Mesenchymal stem cell (in vitro differentiated cells and primary cell): Measurements from ENCODE around the gene CAPN3.
"Not testable (repeated sequence)": the region's sequence is repeated elsewhere in the genome, so short reads cannot be mapped to it uniquely, and the experiment has no call there.

Experiments used
- DNase-seq: peaks from one replicate; pipeline ENCODE4 v3.0.0-alpha.2; 2013
- H2AFZ ChIP-seq: one replicate; pipeline ENCODE4 v1.6.1; 2013; ENCODE audit warnings: low read depth, mild to moderate bottlenecking, control low read depth, inconsistent platforms, low read length, moderate library complexity
- H2AK5ac ChIP-seq: 2 replicates; pipeline ENCODE4 v1.6.1; 2013; ENCODE audit warnings: low read length, moderate library complexity, mild to moderate bottlenecking, inconsistent platforms; ENCODE audit not compliant: severe bottlenecking
- H2BK120ac ChIP-seq: one replicate; pipeline ENCODE4 v1.6.1; 2013; ENCODE audit warnings: low read depth, mild to moderate bottlenecking, inconsistent platforms, low read length, moderate library complexity
- H2BK12ac ChIP-seq, 2 experiments: one replicate each; pipeline ENCODE4 v1.6.1; 2013; ENCODE audit warnings: inconsistent platforms in 2 of 2, low read length in 2 of 2, mild to moderate bottlenecking in 2 of 2, moderate library complexity in 2 of 2, control low read depth in 1 of 2
- H2BK15ac ChIP-seq: one replicate; pipeline ENCODE4 v1.6.1; 2013; ENCODE audit warnings: mild to moderate bottlenecking, low read depth, inconsistent platforms; ENCODE audit not compliant: poor library complexity, severe bottlenecking
- H2BK5ac ChIP-seq: 2 replicates; pipeline ENCODE4 v1.6.1; 2013; ENCODE audit warnings: low read depth, mild to moderate bottlenecking, low read length, control low read depth, inconsistent platforms; ENCODE audit not compliant: poor library complexity, severe bottlenecking
- H3K14ac ChIP-seq, 2 experiments: one replicate each; pipeline ENCODE4 v1.6.1; 2013; ENCODE audit warnings: inconsistent platforms in 2 of 2, low read length in 2 of 2, control low read depth in 1 of 2, mild to moderate bottlenecking in 1 of 2, moderate library complexity in 1 of 2
- H3K18ac ChIP-seq, 2 experiments: one replicate each; pipeline ENCODE4 v1.6.1; 2013; ENCODE audit warnings: inconsistent platforms in 2 of 2, low read length in 2 of 2, control low read depth in 1 of 2, low read depth in 1 of 2, mild to moderate bottlenecking in 1 of 2
- H3K23ac ChIP-seq, 2 experiments: one replicate each; pipeline ENCODE4 v1.6.1; 2013; ENCODE audit warnings: inconsistent platforms in 2 of 2, low read length in 2 of 2, mild to moderate bottlenecking in 2 of 2, moderate library complexity in 2 of 2, control low read depth in 1 of 2
- H3K27ac ChIP-seq: 2 replicates; pipeline ENCODE4 v1.5.1; 2013; ENCODE audit warnings: mild to moderate bottlenecking, moderate library complexity, low read length, control low read depth, inconsistent platforms; ENCODE audit not compliant: poor library complexity, severe bottlenecking
- H3K27me3 ChIP-seq, 2 experiments: 2 replicates each; pipeline versions ENCODE4 v1.6.1 to v1.7.0; 2013; ENCODE audit warnings: low read length in 2 of 2, mild to moderate bottlenecking in 2 of 2, moderate library complexity in 2 of 2, control low read depth in 1 of 2, inconsistent platforms in 1 of 2; ENCODE audit not compliant: control insufficient read depth in 1 of 2, insufficient read depth in 1 of 2
- H3K36me3 ChIP-seq, 2 experiments: 2 replicates each; pipeline versions ENCODE4 v1.6.1 to v1.7.0; 2013; ENCODE audit warnings: low read length in 2 of 2, control low read depth in 1 of 2, inconsistent platforms in 1 of 2, low read depth in 1 of 2, mild to moderate bottlenecking in 1 of 2; ENCODE audit not compliant: insufficient read depth in 2 of 2, control insufficient read depth in 1 of 2
- H3K4ac ChIP-seq, 2 experiments: one replicate each; pipeline ENCODE4 v1.6.1; 2013; ENCODE audit warnings: inconsistent platforms in 2 of 2, low read length in 2 of 2, mild to moderate bottlenecking in 2 of 2, moderate library complexity in 2 of 2, control low read depth in 1 of 2, low read depth in 1 of 2
- H3K4me1 ChIP-seq: 2 replicates; pipeline ENCODE4 v1.6.1; 2013; ENCODE audit warnings: low read depth, low read length, control low read depth; ENCODE audit not compliant: control insufficient read depth, insufficient read depth
- H3K4me2 ChIP-seq: 2 replicates; pipeline ENCODE4 v1.6.1; 2013; ENCODE audit warnings: low read length, mild to moderate bottlenecking, inconsistent platforms; ENCODE audit not compliant: poor library complexity, severe bottlenecking
- H3K4me3 ChIP-seq, 2 experiments: 2 replicates each; pipeline versions ENCODE4 v1.5.1 to v1.7.0; 2013; ENCODE audit warnings: low read length in 2 of 2, mild to moderate bottlenecking in 2 of 2, control low read depth in 1 of 2, low read depth in 1 of 2; ENCODE audit not compliant: insufficient read depth in 1 of 2
- H3K79me1 ChIP-seq: replicated peaks from 2 replicates; pipeline ENCODE4 v1.6.1; 2013; ENCODE audit warnings: mild to moderate bottlenecking, control low read depth, low read length, inconsistent platforms; ENCODE audit not compliant: poor library complexity, severe bottlenecking
- H3K9ac ChIP-seq: 2 replicates; pipeline ENCODE4 v1.7.0; 2013; ENCODE audit warnings: mild to moderate bottlenecking, low read length, moderate library complexity
- H3K9me3 ChIP-seq: 2 replicates; pipeline ENCODE4 v1.7.0; 2013; ENCODE audit warnings: mild to moderate bottlenecking, low read length; ENCODE audit not compliant: control insufficient read depth
- H4K8ac ChIP-seq: one replicate; pipeline ENCODE4 v1.6.1; 2013; ENCODE audit warnings: inconsistent platforms, mild to moderate bottlenecking, low read length, moderate library complexity
- H4K91ac ChIP-seq: one replicate; pipeline ENCODE4 v1.6.1; 2013; ENCODE audit warnings: mild to moderate bottlenecking, low read length, inconsistent platforms
- WGBS: methylation state at CpG from one replicate; pipeline ENCODE4 v1.1.7; 2013; ENCODE audit warnings: mixed read lengths; 5-methylcytosine and 5-hydroxymethylcytosine counted together

The CAPN3 gene

DNA sequence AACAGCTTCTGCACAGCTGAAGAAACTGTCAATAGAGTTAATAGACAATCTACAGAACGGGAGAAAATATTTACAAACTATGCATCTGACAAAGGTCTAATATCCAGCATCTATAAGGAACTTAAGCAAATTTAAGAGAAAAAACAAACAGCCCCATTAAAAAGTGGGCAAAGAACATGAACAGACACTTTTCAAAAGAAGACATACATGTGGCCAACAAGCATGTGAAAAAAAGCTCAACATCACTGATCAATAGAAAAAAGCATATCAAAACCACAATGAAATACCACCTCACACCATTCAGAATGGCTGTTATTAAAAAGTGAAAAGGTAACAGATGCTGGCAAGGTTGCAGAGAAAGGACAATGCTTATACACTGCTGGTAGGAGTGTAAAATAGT is 22.7 kb upstream of the CAPN3 start:
- H4K91ac ChIP-seq, H3K79me1 ChIP-seq, H3K9ac ChIP-seq, H3K4me3 ChIP-seq, H3K14ac ChIP-seq, H3K27me3 ChIP-seq, H3K4ac ChIP-seq, H3K18ac ChIP-seq, H4K8ac ChIP-seq, DNase-seq, H3K4me2 ChIP-seq, H2BK120ac ChIP-seq, H2AK5ac ChIP-seq, H3K23ac ChIP-seq, H2AFZ ChIP-seq, H3K27ac ChIP-seq, H2BK15ac ChIP-seq, H2BK12ac ChIP-seq, H3K4me1 ChIP-seq, H2BK5ac ChIP-seq: not testable (repeated sequence)
- H3K36me3 ChIP-seq: peaks cover 0 to 24% of the 10 kb centered on the region in 2 experiments
- WGBS: 100% methylated on average over 1 of the region's 1 CpG
- H3K9me3 ChIP-seq: peaks cover 22% of the 10 kb centered on the region

DNA sequence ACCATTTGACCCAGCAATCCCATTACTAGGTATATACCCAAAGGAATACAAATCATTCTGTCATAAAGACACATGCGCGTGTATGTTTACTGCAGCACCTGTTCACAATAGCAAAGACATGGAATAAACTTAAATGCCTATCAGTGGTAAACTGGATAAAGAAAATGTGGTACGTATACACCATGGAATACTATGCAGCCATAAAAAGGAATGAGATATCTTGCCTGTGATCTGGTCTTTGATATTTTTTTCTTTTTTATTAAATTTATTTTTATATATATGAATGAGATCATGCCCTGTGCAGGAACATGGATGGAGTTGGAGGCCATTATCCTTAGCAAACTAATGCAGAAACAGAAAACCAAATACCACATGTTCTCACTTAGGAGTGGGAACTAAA is 22.2 kb upstream of the CAPN3 start:
- H3K9me3 ChIP-seq: peaks cover 22% of the 10 kb centered on the region
- not testable (repeated sequence) for H2BK15ac ChIP-seq, H2AFZ ChIP-seq, H3K9ac ChIP-seq, H2BK12ac ChIP-seq, H2BK5ac ChIP-seq, H3K27me3 ChIP-seq, H3K4me2 ChIP-seq, H3K23ac ChIP-seq, H2BK120ac ChIP-seq, H3K79me1 ChIP-seq, H4K8ac ChIP-seq, H3K18ac ChIP-seq, H2AK5ac ChIP-seq, H3K4ac ChIP-seq, H3K4me1 ChIP-seq, H3K27ac ChIP-seq, H3K14ac ChIP-seq, H4K91ac ChIP-seq, H3K4me3 ChIP-seq, DNase-seq
- WGBS: 100% methylated on average over 3 of the region's 3 CpGs
- peaks cover 0 to 24% of the 10 kb centered on the region in 2 experiments for H3K36me3 ChIP-seq

DNA sequence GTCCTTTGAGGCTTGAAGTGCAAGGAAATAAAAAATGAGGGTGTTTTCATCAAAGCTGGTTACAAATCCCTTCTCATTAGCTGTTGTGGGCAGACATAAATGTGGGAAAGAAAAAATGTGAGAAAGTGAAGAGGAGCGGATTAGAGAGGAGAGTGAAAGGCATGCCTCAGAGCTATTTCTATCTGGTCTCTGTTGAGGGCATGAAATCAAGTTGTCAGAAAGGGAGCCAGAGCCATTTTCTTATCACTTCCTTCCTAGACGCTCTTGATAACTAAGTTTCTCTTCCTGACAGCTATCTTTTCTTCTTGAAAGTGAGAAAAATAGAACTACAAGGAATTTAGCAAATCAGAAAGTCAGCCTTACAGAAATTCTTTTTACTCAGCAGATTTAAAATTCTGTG is 20.8 kb upstream of the CAPN3 start:
- no peak overlapping the region for H2BK120ac ChIP-seq
- no peak overlapping the region for H2BK15ac ChIP-seq
- H3K79me1 ChIP-seq: no peaks in the 10 kb centered on the region
- H4K8ac ChIP-seq: no peak overlapping the region
- peaks cover under 1 to 31% of the 10 kb centered on the region in 2 experiments for H3K36me3 ChIP-seq
- no peak overlapping the region for H3K18ac ChIP-seq
- H3K4me3 ChIP-seq: no peak overlapping the region
- no peak overlapping the region for H3K27ac ChIP-seq
- no CpG with 5 or more reads among the region's 2 CpGs for WGBS
- H4K91ac ChIP-seq: no peak overlapping the region
- H3K23ac ChIP-seq: no peak overlapping the region
- H3K4me1 ChIP-seq: no peaks in the 10 kb centered on the region
- no peak overlapping the region for H2BK5ac ChIP-seq
- no peak overlapping the region for H2AFZ ChIP-seq
- no peak overlapping the region for H3K4me2 ChIP-seq
- no peak overlapping the region for H3K14ac ChIP-seq
- H2BK12ac ChIP-seq: no peak overlapping the region
- DNase-seq: peak; percentile 9
- no peak overlapping the region for H2AK5ac ChIP-seq
- H3K4ac ChIP-seq: no peak overlapping the region
- H3K9ac ChIP-seq: no peak overlapping the region
- no peaks in the 10 kb centered on the region for H3K27me3 ChIP-seq
- peaks cover 20% of the 10 kb centered on the region for H3K9me3 ChIP-seq

DNA sequence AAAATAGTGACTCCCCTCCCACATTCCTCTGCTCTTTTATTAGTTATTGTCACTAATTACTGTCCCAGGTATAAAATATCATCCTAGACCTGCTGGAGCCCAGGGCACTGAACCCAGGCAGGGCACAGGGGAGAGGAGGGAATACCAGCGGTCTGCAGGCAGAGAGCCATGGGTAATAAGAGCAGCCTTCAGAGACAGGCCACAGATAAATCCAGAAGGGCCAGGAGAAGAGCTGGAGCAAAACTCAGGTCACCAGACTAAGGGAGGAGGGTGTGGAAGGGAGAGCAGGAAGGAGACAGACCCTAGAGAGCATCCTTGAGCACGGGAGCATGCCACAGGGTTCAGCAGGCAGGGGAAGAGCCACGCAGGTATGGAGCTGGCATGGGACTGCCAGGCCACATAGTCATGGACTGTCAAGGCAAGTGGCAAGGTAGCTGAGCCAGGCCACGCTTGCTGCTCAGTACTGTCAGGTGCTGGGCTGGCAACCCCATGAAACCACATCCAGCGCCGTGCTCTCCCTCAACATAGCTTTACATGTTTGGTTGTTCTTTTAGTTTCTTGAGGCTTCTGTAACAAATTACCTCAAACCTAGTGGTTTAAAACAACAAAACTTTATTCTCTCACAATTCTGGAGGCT is 15.6 kb upstream of the CAPN3 start:
- WGBS: 84% methylated on average over 3 of the region's 6 CpGs
- H3K14ac ChIP-seq: no peak overlapping the region
- no peak overlapping the region for H2BK15ac ChIP-seq
- H2BK120ac ChIP-seq: no peak overlapping the region
- peak overlapping the region; percentile 24 for H4K8ac ChIP-seq
- H3K27ac ChIP-seq: no peak overlapping the region
- H3K27me3 ChIP-seq: no peaks in the 10 kb centered on the region
- H4K91ac ChIP-seq: peak overlapping the region; percentile 61
- no peak overlapping the region for H2BK12ac ChIP-seq
- no peak overlapping the region for H3K18ac ChIP-seq
- H3K9ac ChIP-seq: no peak overlapping the region
- H3K4me3 ChIP-seq: no peak overlapping the region
- H3K4me1 ChIP-seq: no peaks in the 10 kb centered on the region
- no peak overlapping the region for H2BK5ac ChIP-seq
- peaks cover 4 to 38% of the 10 kb centered on the region in 2 experiments for H3K36me3 ChIP-seq
- H3K4me2 ChIP-seq: no peak overlapping the region
- no peak overlapping the region for H3K4ac ChIP-seq
- no peak for DNase-seq
- no peak overlapping the region for H2AFZ ChIP-seq
- no peaks in the 10 kb centered on the region for H3K79me1 ChIP-seq
- no peak overlapping the region for H2AK5ac ChIP-seq
- H3K23ac ChIP-seq: no peak overlapping the region
- H3K9me3 ChIP-seq: no peaks in the 10 kb centered on the region
